Vagina (tissue), 2 donors: ENCODE measurements around the gene ENO3. TPM values are rescaled to one million over a fixed set of nuclear protein-coding genes. Genes with fewer than 3 reads are reported as not detected.

ENCODE experiments used
- DNase-seq, 2 donors: peaks; one replicate each; pipeline ENCODE4 v3.0.0-alpha.2; 2017; ENCODE audit errors: extremely low spot score in 2 of 2
- H3K27ac ChIP-seq: fragments of 200-600 bp; sonication (generic); one replicate; pipeline ENCODE4 v1.5.1; 2019
- H3K27me3 ChIP-seq: fragments of 200-600 bp; sonication (generic); one replicate; pipeline ENCODE4 v1.5.1; 2019
- H3K36me3 ChIP-seq, 2 donors: fragments of 200-600 bp; sonication (generic); one replicate each; pipeline ENCODE4 v1.5.1; 2017 to 2019
- H3K4me1 ChIP-seq: fragments of 200-600 bp; sonication (generic); one replicate; pipeline ENCODE4 v1.5.1; 2019
- H3K4me3 ChIP-seq, 2 donors: fragments of 200-600 bp; sonication (generic); 1 replicate in 1 of 2; 2 replicates in 1 of 2; pipeline ENCODE4 v1.5.1; 2016 to 2019
- H3K9me3 ChIP-seq: fragments of 200-600 bp; sonication (generic); one replicate; pipeline ENCODE4 v1.5.1; 2019
- POLR2A ChIP-seq, 2 donors: fragments of 450-650 bp; IDR thresholded peaks; one replicate each; pipeline ENCODE4 v1.6.1; 2017; ENCODE audit warnings: antibody characterized with exemption in 2 of 2, mild to moderate bottlenecking in 2 of 2, moderate library complexity in 2 of 2
- POLR2AphosphoS5 ChIP-seq, 2 donors: sonication (generic); formaldehyde crosslinking; IDR thresholded peaks; one replicate each; pipeline ENCODE4 v1.9.0; 2017; ENCODE audit warnings: antibody characterized with exemption in 2 of 2, mild to moderate bottlenecking in 2 of 2, low read depth in 1 of 2; ENCODE audit not compliant: insufficient read depth in 1 of 2
- intact Hi-C: fragments of 100-400 bp; cut with DNase I; formaldehyde crosslinking; loops from one replicate; pipeline ENCODE4 v1.15.1; 2023
- total RNA-seq: library from RNA; depleted of rRNA; stranded (reverse); fragments of >200 nt; gene quantifications from one replicate; pipeline ENCODE4 v1.2.3, GENCODE V29; 2016
- TF ChIP-seq, protein P1 (sequence below), 3 experiments: fragments of 450-650 bp in 2 of 3; fragments of 200-600 bp in 1 of 3; sonication (generic) in 1 of 3; IDR thresholded peaks; one replicate each; pipeline ENCODE4 v1.5.1; 2017 to 2019; ENCODE audit warnings: antibody characterized with exemption in 3 of 3, mild to moderate bottlenecking in 2 of 3, moderate library complexity in 2 of 3

ENO3 gene
- total RNA-seq, 1 donor from 2014 or later = 5.6 TPM

DNA sequence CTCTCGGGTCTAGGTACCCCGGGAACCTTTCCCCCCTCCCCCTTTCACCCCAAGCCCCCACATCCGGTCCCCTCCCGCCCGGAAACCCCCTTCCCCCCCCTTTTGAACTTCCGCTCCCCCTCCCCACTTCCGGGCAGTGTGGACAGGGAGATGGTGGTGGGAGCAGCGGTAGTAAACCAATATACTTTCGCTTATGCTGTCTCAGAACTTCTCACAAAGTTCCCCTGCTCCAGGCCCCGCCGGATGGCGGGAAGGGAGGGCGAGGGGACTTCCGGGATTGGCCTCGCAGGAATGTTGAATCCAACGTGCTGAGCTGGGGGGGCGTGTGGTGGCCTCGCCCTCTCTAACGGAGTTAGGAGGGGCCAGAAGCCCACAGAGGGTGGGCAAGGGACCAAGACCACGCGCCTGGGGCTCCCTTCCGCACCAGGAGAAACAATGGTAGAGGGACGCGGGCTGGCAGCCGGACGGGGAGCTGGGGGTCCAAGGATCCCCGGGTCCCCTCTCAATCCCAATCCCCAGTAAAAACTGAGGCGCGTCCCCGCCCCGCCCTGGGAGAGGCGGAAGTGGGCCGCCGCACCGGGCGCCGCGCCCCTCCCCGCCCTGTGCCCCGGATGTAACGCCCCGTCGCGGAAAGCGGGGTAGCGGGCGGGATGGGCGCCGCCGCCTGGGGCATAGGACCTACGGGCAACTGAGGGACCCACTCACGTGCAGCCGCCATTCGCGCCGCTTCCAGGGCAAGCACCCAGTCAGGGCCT lies 3.3 kb upstream of the ENO3 start:
- no peak for DNase-seq
- TF ChIP-seq POLR2A (IDR thresholded peaks at IDR 0.05) = peak in 1 of 2 donors; percentile 19
- TF ChIP-seq, protein P1, sequence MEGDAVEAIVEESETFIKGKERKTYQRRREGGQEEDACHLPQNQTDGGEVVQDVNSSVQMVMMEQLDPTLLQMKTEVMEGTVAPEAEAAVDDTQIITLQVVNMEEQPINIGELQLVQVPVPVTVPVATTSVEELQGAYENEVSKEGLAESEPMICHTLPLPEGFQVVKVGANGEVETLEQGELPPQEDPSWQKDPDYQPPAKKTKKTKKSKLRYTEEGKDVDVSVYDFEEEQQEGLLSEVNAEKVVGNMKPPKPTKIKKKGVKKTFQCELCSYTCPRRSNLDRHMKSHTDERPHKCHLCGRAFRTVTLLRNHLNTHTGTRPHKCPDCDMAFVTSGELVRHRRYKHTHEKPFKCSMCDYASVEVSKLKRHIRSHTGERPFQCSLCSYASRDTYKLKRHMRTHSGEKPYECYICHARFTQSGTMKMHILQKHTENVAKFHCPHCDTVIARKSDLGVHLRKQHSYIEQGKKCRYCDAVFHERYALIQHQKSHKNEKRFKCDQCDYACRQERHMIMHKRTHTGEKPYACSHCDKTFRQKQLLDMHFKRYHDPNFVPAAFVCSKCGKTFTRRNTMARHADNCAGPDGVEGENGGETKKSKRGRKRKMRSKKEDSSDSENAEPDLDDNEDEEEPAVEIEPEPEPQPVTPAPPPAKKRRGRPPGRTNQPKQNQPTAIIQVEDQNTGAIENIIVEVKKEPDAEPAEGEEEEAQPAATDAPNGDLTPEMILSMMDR (IDR thresholded peaks at IDR 0.05) = no peak
- peak in 1 of 2 donors; percentile 72 for TF ChIP-seq POLR2AphosphoS5 (IDR thresholded peaks at IDR 0.05; ENCODE audit: insufficient read depth in 1 of 2, low read depth in 1 of 2)
- Histone ChIP-seq H3K9me3 (no peaks in the 10 kb centered on the region), H3K36me3 (peaks cover 0 to 30% of the 10 kb centered on the region in 2 donors), H3K27me3 (no peaks in the 10 kb centered on the region), H3K4me1 (peaks cover 40% of the 10 kb centered on the region), H3K27ac (peak overlapping the region; percentile 95), H3K4me3 (peak overlapping the region; percentile 91 to 99)
- intact Hi-C loops = loop anchor here (5.0 kb wide), 1 partner anchor 50 kb away; the partner anchor contains the start of genes INCA1 and KIF1C

DNA sequence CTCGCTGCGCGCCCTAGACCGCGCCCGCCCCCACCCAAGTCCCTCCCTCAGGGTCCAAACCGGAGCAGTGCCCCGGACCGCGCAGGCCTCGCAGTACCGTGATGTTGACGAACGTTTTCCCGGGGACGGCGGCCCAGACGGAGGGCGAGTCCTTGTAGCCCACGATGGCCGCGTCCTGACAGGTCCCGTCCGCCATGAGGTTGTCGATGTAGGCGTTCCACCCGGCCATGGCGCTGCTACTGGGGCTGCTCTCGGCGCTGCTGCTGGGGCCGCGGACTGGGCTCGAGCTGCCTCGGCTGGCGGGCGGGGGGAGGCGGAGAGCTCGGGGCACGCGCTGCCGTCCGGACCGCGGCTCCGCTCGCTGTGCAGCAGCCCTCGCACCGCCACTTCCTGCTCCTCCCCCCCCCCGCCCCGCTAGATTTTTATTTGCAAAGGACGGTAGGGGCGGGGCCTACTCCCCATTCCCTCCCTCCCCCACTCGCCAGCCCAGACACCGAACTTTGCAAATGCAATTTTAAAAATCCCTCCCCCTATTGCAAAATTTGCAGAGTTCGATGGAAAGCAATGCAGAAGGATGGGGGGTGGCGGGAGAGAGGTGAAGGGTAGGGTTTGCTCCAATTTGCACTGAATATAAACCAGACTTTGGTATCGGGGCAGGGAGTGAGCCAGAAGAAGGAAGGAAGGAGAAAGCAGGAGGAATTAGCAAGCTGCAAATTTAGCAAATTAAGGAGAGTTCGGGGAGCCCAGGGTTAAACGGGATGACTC lies 2.6 kb upstream of the ENO3 start, which contains the start of gene PFN1:
Gene PFN1 (minus strand): TSS at position 365 of the 765 bp plus-strand sequence. CDS start 136 bp downstream, at position 229.
- peaks cover 0 to 22% of the 10 kb centered on the region in 2 donors for H3K36me3 ChIP-seq
- intact Hi-C loops = loop anchor here (5.0 kb wide), 1 partner anchor 49 kb away; the partner anchor contains the start of genes INCA1 and KIF1C
- TF ChIP-seq, protein P1 (IDR thresholded peaks at IDR 0.05) = no peak
- TF ChIP-seq POLR2AphosphoS5 (IDR thresholded peaks at IDR 0.05; ENCODE audit: insufficient read depth in 1 of 2, low read depth in 1 of 2) (peak; percentile 49 to 56), POLR2A (IDR thresholded peaks at IDR 0.05) (peak in 1 of 2 donors; percentile 93)
- no peaks in the 10 kb centered on the region for H3K27me3 ChIP-seq
- no peak for DNase-seq
- H3K4me3 ChIP-seq = peak within 1 kb of the TSS; percentile 91 to 99
- peaks cover 40% of the 10 kb centered on the region for H3K4me1 ChIP-seq
- no peaks in the 10 kb centered on the region for H3K9me3 ChIP-seq
- peak within 1 kb of the TSS; percentile 95 for H3K27ac ChIP-seq

DNA sequence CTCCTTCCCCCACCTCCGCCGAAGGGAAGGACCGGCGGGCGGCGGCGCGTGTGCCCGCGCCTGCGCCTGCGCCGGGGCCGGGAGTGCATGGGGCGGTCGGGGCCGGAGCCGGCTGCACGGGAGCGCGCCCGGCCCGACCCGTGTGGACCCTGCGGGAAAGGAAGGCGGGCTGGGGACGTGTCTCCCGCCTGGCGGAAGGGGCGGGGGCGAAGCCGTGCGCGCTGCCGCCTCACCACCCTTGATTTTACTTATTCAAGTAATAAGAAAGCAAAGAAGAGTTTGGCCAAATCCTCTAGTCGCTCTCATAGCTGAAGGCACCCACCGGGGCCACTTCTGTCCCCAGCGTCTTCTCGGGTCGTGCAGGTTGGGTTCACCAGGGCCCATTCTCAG lies 2.0 kb upstream of the ENO3 start:
- Histone ChIP-seq H3K27ac (peak overlapping the region; percentile 95), H3K9me3 (no peaks in the 10 kb centered on the region), H3K36me3 (peaks cover 0 to 20% of the 10 kb centered on the region in 2 donors), H3K27me3 (no peaks in the 10 kb centered on the region), H3K4me1 (peaks cover 45% of the 10 kb centered on the region), H3K4me3 (peak overlapping the region; percentile 91 to 99)
- TF ChIP-seq POLR2AphosphoS5 (IDR thresholded peaks at IDR 0.05; ENCODE audit: insufficient read depth in 1 of 2, low read depth in 1 of 2) (no peak), POLR2A (IDR thresholded peaks at IDR 0.05) (peak in 1 of 2 donors; percentile 55)
- no peak for DNase-seq
- intact Hi-C loops = loop anchor here (5.0 kb wide), 1 partner anchor 48 kb away; the partner anchor contains the start of genes INCA1 and KIF1C

DNA sequence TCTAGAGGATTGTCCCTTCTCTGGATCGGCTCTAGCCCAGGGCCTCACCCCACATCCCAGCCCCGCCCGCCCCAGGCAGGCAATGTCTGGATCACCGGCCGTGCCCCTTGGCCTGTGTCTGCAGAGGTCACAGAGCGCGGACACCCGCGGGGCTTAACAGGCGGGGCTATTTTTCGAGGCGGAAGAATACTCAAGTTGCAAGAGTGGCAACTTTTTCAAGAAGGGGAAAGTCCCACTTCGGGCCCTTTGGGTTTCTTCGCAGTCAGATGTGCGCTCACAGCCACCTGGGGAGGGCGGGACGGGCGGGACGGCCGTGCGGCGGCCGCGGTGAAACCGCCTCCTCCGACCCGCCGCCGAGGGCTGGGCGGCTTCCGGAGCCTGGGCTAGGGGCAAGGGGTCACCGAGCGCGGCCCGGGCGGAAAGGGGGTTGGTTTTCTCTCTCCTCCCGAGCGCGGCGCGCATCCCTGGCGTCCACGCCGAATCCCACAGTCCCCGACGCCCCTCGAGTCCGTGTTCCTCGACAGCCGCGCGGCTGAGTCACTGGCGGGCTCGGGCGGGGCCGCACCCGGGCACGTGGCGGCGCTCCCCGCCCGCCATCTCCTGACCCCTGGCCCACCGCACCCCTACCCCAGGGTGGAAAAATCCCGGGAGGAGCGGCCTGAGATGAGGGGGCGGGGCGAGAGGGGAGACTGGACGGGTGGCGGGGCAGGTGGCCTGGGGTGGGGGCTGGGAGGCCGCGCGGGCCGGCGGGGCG lies 1.4 kb upstream of the ENO3 start:
- Histone ChIP-seq H3K9me3 (no peaks in the 10 kb centered on the region), H3K27ac (peak overlapping the region; percentile 95), H3K27me3 (no peaks in the 10 kb centered on the region), H3K4me1 (peaks cover 41% of the 10 kb centered on the region), H3K4me3 (peak overlapping the region; percentile 91 to 99), H3K36me3 (peaks cover 0 to 17% of the 10 kb centered on the region in 2 donors)
- DNase-seq = no peak
- intact Hi-C loops = loop anchor here (5.0 kb wide), 1 partner anchor 48 kb away; the partner anchor contains the start of genes INCA1 and KIF1C
- peak in 1 of 2 donors; percentile 61 for TF ChIP-seq POLR2AphosphoS5 (IDR thresholded peaks at IDR 0.05; ENCODE audit: insufficient read depth in 1 of 2, low read depth in 1 of 2)
- TF ChIP-seq, protein P1 (IDR thresholded peaks at IDR 0.05) = no peak
- TF ChIP-seq POLR2A (IDR thresholded peaks at IDR 0.05) = no peak
